HG03159 (cell line): ENCODE results near the gene GCNT2.
"Not testable (repeated sequence)": the region's sequence is repeated elsewhere in the genome, so short reads cannot be mapped to it uniquely, and the experiment has no call there.

Source experiments
- ATAC-seq: cut with Tn5 transposase; IDR thresholded peaks from one replicate; pipeline ENCODE4 v1.9.1; 2021; ENCODE audit warnings: mild to moderate bottlenecking, moderate library complexity; ENCODE audit not compliant: unreplicated experiment

Gene GCNT2

GRCh38 chr6:10521104-10521808 lies at the start of gene GCNT2:
TSS of gene GCNT2 (plus strand) at chr6:10521351. CDS start at chr6:10528912, 7,561 bp downstream.
- ATAC-seq, result no peak

GRCh38 chr6:10472634-10473033 lies 48.5 kb upstream of the GCNT2 start:
- no peak for ATAC-seq

DNA sequence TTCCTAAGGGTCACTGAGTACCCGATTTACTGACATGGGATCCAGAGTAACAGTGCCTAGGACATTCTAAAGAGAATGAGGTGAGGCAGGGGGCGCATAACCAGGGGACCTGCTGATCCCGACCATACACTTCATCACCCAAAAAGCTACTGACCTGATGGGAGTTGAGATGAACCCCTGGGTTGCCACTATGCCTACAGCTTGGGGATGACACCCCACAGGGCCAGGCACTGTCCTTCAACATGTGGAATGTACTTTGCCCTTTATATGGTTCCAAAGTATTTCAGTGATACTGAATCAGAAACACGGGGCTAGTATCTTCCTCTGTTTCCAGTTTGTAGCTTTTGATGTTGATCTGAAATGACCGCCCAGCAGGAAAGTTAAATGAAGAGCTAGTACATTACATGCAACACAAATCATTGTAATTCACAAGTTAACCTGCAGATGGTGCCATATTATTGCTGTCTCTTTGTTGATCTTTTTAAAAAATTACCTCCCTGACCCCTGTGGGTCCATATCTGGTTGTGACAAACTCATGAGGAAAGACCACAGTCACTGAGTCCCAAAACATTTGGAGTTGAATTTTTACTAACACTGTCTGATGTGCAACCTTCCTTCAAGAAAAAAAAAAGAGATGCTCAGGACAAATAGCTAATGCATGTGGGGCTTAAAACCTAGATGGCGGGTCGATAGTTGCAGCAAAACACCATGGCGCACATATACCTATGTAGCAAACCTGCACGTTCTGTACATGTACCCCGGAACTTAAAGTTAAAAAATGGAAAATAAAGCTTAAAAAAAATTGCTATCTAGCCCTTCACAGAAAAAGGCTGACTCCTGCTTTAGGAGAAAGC lies 42.7 kb upstream of the GCNT2 start:
- peak; percentile 64 for ATAC-seq

DNA sequence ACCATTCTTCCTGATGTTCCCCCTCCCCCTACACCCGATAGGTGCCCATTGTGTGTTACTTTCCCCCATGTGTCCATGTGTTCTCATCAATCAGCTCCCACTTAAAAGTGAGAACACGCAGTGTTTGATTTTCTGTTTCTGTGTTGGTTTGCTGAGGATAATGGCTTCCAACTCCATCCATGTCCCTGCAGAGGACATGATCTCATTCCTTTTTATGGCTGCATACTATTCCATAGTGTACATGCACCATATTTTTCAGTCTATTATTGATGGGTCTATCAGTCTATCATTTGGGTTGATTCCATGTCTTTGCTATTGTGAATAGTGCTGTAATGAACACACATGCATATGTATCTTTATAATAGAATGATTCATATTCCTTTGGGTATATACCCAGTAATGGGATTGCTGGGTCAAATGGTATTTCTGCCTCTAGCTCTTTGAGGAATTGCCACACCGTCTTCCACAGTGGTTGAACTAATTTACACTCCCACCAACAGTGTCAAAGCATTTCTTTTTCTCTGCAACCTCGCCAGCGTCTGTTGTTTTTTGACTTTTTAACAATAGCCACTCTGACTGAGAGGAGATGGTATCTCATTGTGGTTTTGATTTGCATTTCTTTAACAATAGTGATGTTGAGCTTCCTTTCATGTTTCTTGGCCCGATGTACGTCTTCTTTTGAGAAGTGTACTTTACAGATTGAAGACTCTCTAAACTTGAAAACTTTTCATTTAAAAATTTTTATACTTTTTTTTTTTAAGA lies 41.0 kb upstream of the GCNT2 start:
- ATAC-seq, result no peak

DNA sequence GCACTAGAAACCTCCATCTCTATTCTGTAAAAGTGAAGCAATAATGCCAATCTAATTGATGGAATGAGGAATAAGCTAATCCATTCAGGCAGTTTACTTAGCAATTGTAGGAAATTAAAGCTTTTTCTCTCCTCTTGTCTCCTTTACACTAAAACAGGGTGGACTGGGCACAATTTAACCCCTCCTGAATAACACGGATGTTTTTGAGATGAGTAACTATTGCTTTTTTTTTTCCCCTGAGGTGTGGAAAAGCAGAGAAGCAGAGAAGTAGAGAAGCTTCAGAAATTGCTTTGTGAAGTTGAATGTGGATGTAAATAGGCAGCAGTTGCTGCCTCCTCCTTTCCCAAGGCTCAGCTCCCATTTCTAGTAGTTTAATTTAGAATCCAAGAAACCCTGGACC lies 40.0 kb upstream of the GCNT2 start:
- ATAC-seq, result no peak

- ATAC-seq, result no peak
These were observed 38.4 kb upstream of the GCNT2 start for GRCh38 chr6:10482636-10483257.

- no peak for ATAC-seq
These were observed 36.2 kb upstream of the GCNT2 start for GRCh38 chr6:10484912-10485311.

GRCh38 chr6:10485406-10485805 lies 35.7 kb upstream of the GCNT2 start:
- no peak for ATAC-seq

- no peak for ATAC-seq
These were observed 34.9 kb upstream of the GCNT2 start for GRCh38 chr6:10486215-10486614.

- not testable (repeated sequence) for ATAC-seq
These were observed 34.1 kb upstream of the GCNT2 start for GRCh38 chr6:10486944-10487588.

DNA sequence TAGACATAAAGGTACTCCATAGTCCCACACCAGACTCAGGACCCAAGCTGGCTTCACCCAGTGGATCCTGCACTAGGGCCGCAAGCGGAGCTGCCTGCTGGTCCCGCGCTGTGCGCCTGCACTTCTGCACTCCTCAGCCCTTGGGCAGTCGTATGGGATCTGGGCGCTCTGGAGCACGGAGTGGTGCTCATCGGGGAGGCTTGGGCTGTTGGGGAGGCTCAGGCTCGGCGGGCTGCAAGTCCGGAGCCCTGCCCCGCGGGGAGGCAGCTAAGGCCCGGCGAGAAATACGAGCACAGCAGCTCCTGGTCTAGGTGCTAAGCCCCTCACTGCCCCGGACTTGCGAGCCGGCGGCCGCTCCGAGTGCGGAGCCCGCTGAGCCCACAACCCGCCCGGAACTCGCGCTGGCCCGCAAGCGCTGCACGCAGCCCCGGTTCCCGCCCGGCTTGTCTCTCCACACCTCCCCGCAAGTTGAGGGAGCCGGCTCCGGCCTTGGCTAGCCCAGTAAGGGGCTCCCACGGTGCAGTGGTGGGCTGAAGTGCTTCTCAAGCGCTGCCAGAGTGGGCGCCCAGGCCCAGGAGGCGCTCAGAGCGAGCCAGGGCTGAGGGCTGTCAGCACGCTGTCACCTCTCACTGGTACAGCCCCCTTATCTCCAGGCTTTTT lies 33.4 kb upstream of the GCNT2 start:
- ATAC-seq, result no peak

GRCh38 chr6:10491463-10491862 lies 29.7 kb upstream of the GCNT2 start:
- no peak for ATAC-seq

- not testable (repeated sequence) for ATAC-seq
These were observed 29.2 kb upstream of the GCNT2 start for GRCh38 chr6:10491905-10492304.

- ATAC-seq, result no peak
These were observed 26.1 kb upstream of the GCNT2 start for GRCh38 chr6:10495029-10495428.

DNA sequence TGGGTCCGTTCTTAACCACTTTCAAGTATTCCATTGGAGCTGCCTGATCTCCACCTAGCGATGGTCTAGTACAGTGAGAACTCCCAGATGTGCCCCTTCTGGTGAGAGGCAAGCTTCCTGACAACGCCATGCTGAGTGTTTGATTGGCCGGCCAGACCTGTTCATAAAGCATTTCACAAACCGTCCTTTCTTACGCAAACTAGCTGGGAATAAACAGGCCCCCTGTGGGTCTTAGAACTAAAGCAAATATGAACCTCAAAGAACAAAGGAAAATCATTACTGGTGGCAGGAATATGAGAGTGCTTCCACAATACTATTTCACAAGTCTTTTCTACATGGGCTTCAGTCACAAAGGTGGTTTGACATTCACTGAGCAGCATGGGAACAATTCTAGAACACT lies 15.6 kb upstream of the GCNT2 start:
- no peak for ATAC-seq

GRCh38 chr6:10507298-10507697 lies 13.9 kb upstream of the GCNT2 start:
- no peak for ATAC-seq

DNA sequence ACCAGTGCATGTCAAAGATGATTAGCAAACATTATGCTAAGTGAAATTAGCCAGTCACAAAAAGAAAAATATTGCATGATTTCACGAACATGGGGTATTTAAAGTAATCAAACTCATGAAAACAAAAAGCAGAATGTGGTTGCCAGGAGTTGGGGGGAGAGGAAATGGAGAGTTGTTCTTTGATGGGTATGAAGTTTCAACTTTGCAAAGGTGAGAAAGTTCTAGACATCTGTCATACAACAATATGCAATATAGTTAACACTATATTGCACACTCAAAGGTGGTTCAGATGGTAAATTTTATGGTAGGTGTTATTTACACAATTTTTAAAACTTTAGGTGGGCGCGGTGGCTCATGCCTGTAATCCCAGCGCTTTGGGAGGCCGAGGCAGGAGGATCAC lies 13.4 kb upstream of the GCNT2 start:
- no peak for ATAC-seq

GRCh38 chr6:10510592-10511367 lies 10.4 kb upstream of the GCNT2 start:
- ATAC-seq, result peak; percentile 99

DNA sequence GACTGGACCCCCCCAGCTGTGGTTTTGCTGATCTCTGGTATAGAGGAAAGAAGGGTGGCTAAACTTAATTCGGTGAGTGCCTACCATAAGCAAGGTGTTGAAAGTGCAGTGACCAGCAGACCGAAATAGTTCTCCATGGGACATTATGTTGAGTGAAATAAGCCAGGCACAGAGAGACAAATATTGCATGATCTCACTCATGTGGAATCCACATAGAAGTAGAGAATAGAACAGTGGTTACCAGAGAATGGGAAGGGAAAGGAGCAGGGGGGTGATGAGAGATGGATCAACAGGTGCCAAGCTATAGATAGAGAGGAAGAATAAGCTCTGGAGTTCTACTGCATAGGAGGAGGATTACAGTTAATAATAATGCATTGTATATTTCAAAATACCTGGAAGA lies 9.7 kb upstream of the GCNT2 start:
- ATAC-seq, result no peak
